K562 (cell line): ENCODE data around the gene ZNF74. TPM values are rescaled to one million over a fixed set of nuclear protein-coding genes. Genes with fewer than 3 reads are reported as not detected.

ENCODE experiments used
- ATAC-seq: fragments of 200-7000 bp; cut with Tn5 transposase; 3 replicates; pipeline ENCODE4 v1.9.1; 2020; ENCODE audit warnings: moderate library complexity
- BruUV-seq: library from RNA; stranded (reverse); fragments of 400-500 nt; replicated peaks from 2 replicates; lab custom pipeline; 2021; lab: Mats Ljungman, UMichigan
- CTCF ChIA-PET: fragments of 300-600 bp; formaldehyde crosslinking; extraction: SDS; loops from one replicate; lab custom pipeline; 2021; ENCODE audit warnings: low intra/inter-chr PET ratio; lab: Yijun Ruan, JAX
- POLR2A ChIA-PET: fragments of 300-600, 350-650 bp; sonication (Branson Sonifier 250); formaldehyde crosslinking; extraction: SDS; loops from one replicate; lab custom pipeline; 2021; ENCODE audit warnings: antibody characterized with exemption, inconsistent platforms; lab: Yijun Ruan, JAX
- DNase-seq, 4 experiments: peaks; one replicate each; pipeline versions ENCODE4 v3.0.0 to v3.0.0-alpha.2; 2011 to 2018; ENCODE audit warnings: low spot score in 3 of 4, mixed read lengths in 3 of 4; ENCODE audit errors: extremely low read depth in 1 of 4
- FAIRE-seq: peaks from 2 replicates; lab custom pipeline; 2011; peaks lifted over from hg19 to GRCh38; lab: Jason Lieb, UNC
- H2AFZ ChIP-seq: 2 replicates; pipeline ENCODE4 v1.6.0; 2011; ENCODE audit warnings: low read depth, low read length, control low read depth, inconsistent platforms
- H3K27ac ChIP-seq: fragments of 200-600 bp; 3 replicates; pipeline ENCODE4 v1.8.0; 2011; ENCODE audit warnings: low read depth, mild to moderate bottlenecking, control low read depth, inconsistent platforms, low read length, moderate library complexity, mixed read lengths; ENCODE audit errors: extremely low read depth
- H3K27me3 ChIP-seq, 2 experiments: fragments of 300-600 bp in 1 of 2; 2 replicates in 1 of 2; 3 replicates in 1 of 2; pipeline versions ENCODE4 v1.6.0 to v1.8.0; 2011; ENCODE audit warnings: inconsistent platforms in 2 of 2, low read length in 2 of 2, mild to moderate bottlenecking in 1 of 2, mixed read lengths in 1 of 2, moderate library complexity in 1 of 2; ENCODE audit not compliant: control insufficient read depth in 2 of 2, insufficient read depth in 2 of 2
- H3K36me3 ChIP-seq: fragments of 300-600 bp; 3 replicates; pipeline ENCODE4 v1.8.0; 2011; ENCODE audit warnings: mild to moderate bottlenecking, low read length, inconsistent platforms; ENCODE audit not compliant: control insufficient read depth, insufficient read depth
- H3K4me1 ChIP-seq, 2 experiments: fragments of 200-600 bp in 1 of 2; replicated peaks in 1 of 2; 2 replicates in 1 of 2; 3 replicates in 1 of 2; pipeline versions ENCODE4 v1.5.1 to v1.8.0; 2011; ENCODE audit warnings: inconsistent platforms in 2 of 2, low read length in 2 of 2, mild to moderate bottlenecking in 1 of 2, mixed read lengths in 1 of 2, moderate library complexity in 1 of 2; ENCODE audit not compliant: control insufficient read depth in 2 of 2, insufficient read depth in 2 of 2
- H3K4me2 ChIP-seq: 2 replicates; pipeline ENCODE4 v1.6.1; 2011; ENCODE audit warnings: low read length, control low read depth, inconsistent platforms, mixed read lengths; ENCODE audit not compliant: insufficient read depth
- H3K4me3 ChIP-seq: fragments of 200-600 bp; sonication (generic), shearing (Covaris generic); 2 replicates; pipeline ENCODE4 v1.5.1; 2016; ENCODE audit warnings: control low read depth, inconsistent platforms
- H3K79me2 ChIP-seq: fragments of 200-600 bp; 3 replicates; pipeline ENCODE4 v1.8.0; 2011; ENCODE audit warnings: low read length, inconsistent platforms; ENCODE audit not compliant: control insufficient read depth, insufficient read depth
- H3K9ac ChIP-seq, 2 experiments: 2 replicates each; pipeline versions ENCODE4 v1.6.0 to v1.6.1; 2011; ENCODE audit warnings: low read depth in 2 of 2, low read length in 2 of 2, control low read depth in 1 of 2, inconsistent platforms in 1 of 2, mild to moderate bottlenecking in 1 of 2, mixed read lengths in 1 of 2; ENCODE audit not compliant: insufficient read depth in 1 of 2
- H3K9me1 ChIP-seq: one replicate; pipeline ENCODE4 v1.6.0; 2011; ENCODE audit warnings: inconsistent platforms, mild to moderate bottlenecking, low read length, moderate library complexity; ENCODE audit not compliant: control insufficient read depth, insufficient read depth
- H3K9me3 ChIP-seq: replicated peaks from 2 replicates; pipeline ENCODE4 v1.5.1; 2011; ENCODE audit warnings: low read depth, low read length, inconsistent platforms; ENCODE audit not compliant: control insufficient read depth, insufficient read depth
- H4K20me1 ChIP-seq: replicated peaks from 2 replicates; pipeline ENCODE4 v1.6.1; 2011; ENCODE audit warnings: low read length, inconsistent platforms, mixed read lengths; ENCODE audit not compliant: control insufficient read depth, insufficient read depth
- ATF2 ChIP-seq: sonication (generic); formaldehyde crosslinking; IDR thresholded peaks from 2 replicates; pipeline ENCODE4 v1.8.1; 2022; ENCODE audit warnings: missing genetic modification reagents
- ELF2 ChIP-seq: fragments of 250-450 bp; sonication (Bioruptor Pico); IDR thresholded peaks from 2 replicates; pipeline ENCODE4 v1.5.0; 2021; ENCODE audit warnings: mild to moderate bottlenecking
- ESRRA ChIP-seq: fragments of 450-650 bp; IDR thresholded peaks from 2 replicates; pipeline ENCODE4 v1.6.1; 2014; ENCODE audit warnings: low read depth, mild to moderate bottlenecking, moderate library complexity, borderline replicate concordance
- ETS1 ChIP-seq: conservative IDR thresholded peaks from 2 replicates; pipeline ENCODE4 v1.6.1; 2011; ENCODE audit warnings: low read depth, mild to moderate bottlenecking, low read length; ENCODE audit not compliant: control insufficient read depth
- FIP1L1 ChIP-seq: fragments of 200-400 bp; formaldehyde crosslinking; IDR thresholded peaks from 2 replicates; pipeline ENCODE4 v1.6.1; 2018; ENCODE audit warnings: mild to moderate bottlenecking, low read depth, low read length; ENCODE audit not compliant: poor library complexity, severe bottlenecking
- HMBOX1 ChIP-seq: sonication (generic); IDR thresholded peaks from 2 replicates; pipeline ENCODE4 v1.6.1; 2016
- MEF2D ChIP-seq: conservative IDR thresholded peaks from 2 replicates; pipeline ENCODE4 v1.6.1; 2016; ENCODE audit warnings: low read depth, missing genetic modification characterization, missing compliant biosample characterization
- PHF8 ChIP-seq: fragments of 200-600 bp; sonication (generic); IDR thresholded peaks from 2 replicates; pipeline ENCODE4 v1.6.1; 2012; ENCODE audit warnings: mixed run types, mild to moderate bottlenecking, inconsistent platforms, low read length, moderate library complexity, borderline replicate concordance
- RAD21 ChIP-seq, 2 experiments: fragments of 250-450 bp in 1 of 2; fragments of 450-650 bp in 1 of 2; sonication (Bioruptor Pico) in 1 of 2; formaldehyde crosslinking in 1 of 2; IDR thresholded peaks in 1 of 2; conservative IDR thresholded peaks in 1 of 2; 2 replicates each; pipeline versions ENCODE4 v1.4.0 to v1.8.0; 2020 to 2022; ENCODE audit warnings: mild to moderate bottlenecking in 2 of 2, moderate library complexity in 1 of 2
- RHOXF2B ChIP-seq: fragments of 250-450 bp; sonication (Bioruptor Pico); conservative IDR thresholded peaks from 2 replicates; pipeline ENCODE4 v1.5.1; 2021
- SLC30A9 ChIP-seq: fragments of 250-450 bp; sonication (Bioruptor Pico); IDR thresholded peaks from 2 replicates; pipeline ENCODE4 v1.8.0; 2022; ENCODE audit warnings: mild to moderate bottlenecking, moderate library complexity
- SP2 ChIP-seq: IDR thresholded peaks from 2 replicates; pipeline ENCODE4 v1.6.1; 2011; ENCODE audit warnings: mild to moderate bottlenecking, low read depth, low read length, moderate library complexity; ENCODE audit not compliant: poor library complexity, severe bottlenecking; ENCODE audit errors: extremely low read depth
- ZBTB7A ChIP-seq: IDR thresholded peaks from 2 replicates; pipeline ENCODE4 v1.6.1; 2011; ENCODE audit warnings: low read depth, mild to moderate bottlenecking, low read length, moderate library complexity, borderline replicate concordance; ENCODE audit not compliant: control insufficient read depth
- ZFP30 ChIP-seq: fragments of 250-450 bp; sonication (Bioruptor Pico); IDR thresholded peaks from 2 replicates; pipeline ENCODE4 v1.8.0; 2022; ENCODE audit warnings: moderate library complexity, mild to moderate bottlenecking, inconsistent platforms, borderline replicate concordance
- ZNF263 ChIP-seq: sonication (generic); formaldehyde crosslinking; IDR thresholded peaks from 2 replicates; pipeline ENCODE4 v1.8.0; 2022; ENCODE audit warnings: mild to moderate bottlenecking, missing genetic modification reagents, borderline replicate concordance
- ZNF347 ChIP-seq: fragments of 450-650 bp; formaldehyde crosslinking; IDR thresholded peaks from 2 replicates; pipeline ENCODE4 v1.4.0; 2020; ENCODE audit warnings: low read depth, mild to moderate bottlenecking, moderate library complexity
- ZNF695 ChIP-seq: fragments of 450-650 bp; formaldehyde crosslinking; IDR thresholded peaks from 2 replicates; pipeline ENCODE4 v1.4.0; 2020; ENCODE audit warnings: mild to moderate bottlenecking, moderate library complexity
- WGBS: fragments of 100-300 bp; shearing (Covaris generic); methylation state at CpG from one replicate; pipeline ENCODE4 v1.1.6; 2016; ENCODE audit warnings: low coverage, mixed read lengths; ENCODE audit not compliant: insufficient coverage; ENCODE audit errors: missing lambda C conversion rate; 5-methylcytosine and 5-hydroxymethylcytosine counted together
- in situ Hi-C: fragments of 300-500 bp; cut with MboI; formaldehyde crosslinking; loops from 4 replicates; pipeline ENCODE4 v1.15.0; 2018; ENCODE audit warnings: inconsistent platforms, mixed read lengths
- intact Hi-C: fragments of 100-400 bp; cut with micrococcal nuclease; formaldehyde crosslinking; loops from 2 replicates; pipeline ENCODE4 v1.14.2; 2022
- polyA plus RNA-seq, 8 experiments: library from polyadenylated mRNA; depleted of rRNA in 4 of 8; stranded (reverse) in 5 of 8; unstranded in 3 of 8; fragments of >200 nt; fragmentation: Nextera tagmentation in 2 of 8; fragmentation: Illumina TruSeq in 1 of 8; extraction: Ambion mirVana in 2 of 8; extraction: Trizol in 1 of 8; gene quantifications; 2 replicates each; pipeline versions ENCODE4 v1.2.1 to v1.2.3, GENCODE V29; 2011 to 2014; ENCODE audit warnings: inconsistent platforms in 1 of 8, missing spikeins in 1 of 8
- total RNA-seq, 7 experiments: library from RNA; depleted of rRNA in 6 of 7; stranded (reverse); fragments of >200 nt in 6 of 7; fragmentation: Illumina TruSeq in 2 of 7; extraction: Trizol in 2 of 7; gene quantifications; 2 replicates each; pipeline versions ENCODE4 v1.2.1 to v1.2.3, GENCODE V29; 2011 to 2021; ENCODE audit warnings: low replicate concordance in 1 of 7

Gene ZNF74
- total and polyA plus RNA-seq, 9 of the 15 experiments (the other 6 are each of a cell fraction or from before 2014, with no cell fraction given), result 2.4 to 53.5 (median 31.5) TPM

GRCh38 chr22:20436307-20436767 lies 42.4 kb downstream of the ZNF74 start:
- CTCF ChIA-PET, result no interaction called here
- Histone ChIP-seq H3K9me3 (no peaks in the 10 kb centered on the region), H3K79me2 (no peaks in the 10 kb centered on the region), H3K4me3 (no peak overlapping the region), H4K20me1 (peaks cover 61% of the 10 kb centered on the region), H3K27ac (no peak overlapping the region), H3K27me3 (peaks cover 46 to 91% of the 10 kb centered on the region in 2 experiments), H3K9ac (peak overlapping the region in 1 of 2 experiments; percentile 16; a peak in 1 of 4 replicates), H3K9me1 (peaks cover 4% of the 10 kb centered on the region), H3K36me3 (no peaks in the 10 kb centered on the region), H3K4me1 (peaks cover 0 to 40% of the 10 kb centered on the region in 2 experiments; a peak in 2 of 5 replicates), H2AFZ (no peak overlapping the region), H3K4me2 (no peak overlapping the region)
- POLR2A ChIA-PET, result interaction anchor here (0.8 to 6.6 kb wide), 3 partner anchors 9 to 71 kb away, joined by 3 to 46 read pairs (median 4); partner anchors contain the start of gene MED15
- WGBS, result 21% methylated on average over 56 of the region's 56 CpGs
- intact Hi-C loops (no loop called here), in situ Hi-C loops (no loop called here)
- FAIRE-seq (no peak), DNase-seq (peak in 3 of 4 experiments; percentile 30 to 96 (median 95)), ATAC-seq (peak; percentile 9; the same call in 1 of the 3 replicates)
- BruUV-seq, result no TSS peak
- no peak for TF ChIP-seq HMBOX1
- TF ChIP-seq ZNF347 (CRISPR knock-in tag), result no peak
- TF ChIP-seq SP2, result no peak
- TF ChIP-seq ATF2 (CRISPR knock-in tag), result 0 out of 2 replicates have a peak, but pooled peaks have one; percentile 42
- no peak for TF ChIP-seq MEF2D (tag)
- TF ChIP-seq ZNF263 (CRISPR knock-in tag), result no peak
- TF ChIP-seq ZNF695 (CRISPR knock-in tag), result no peak
- TF ChIP-seq RAD21 (CRISPR knock-in tag; conservative IDR thresholded peaks at IDR 0.05 in 1 of 2, IDR thresholded peaks at IDR 0.05 in 1 of 2), result no peak
- peak; percentile 44; the same call in 1 of the 2 replicates for TF ChIP-seq ZBTB7A
- no peak for TF ChIP-seq SLC30A9 (CRISPR knock-in tag)
- TF ChIP-seq FIP1L1, result no peak
- TF ChIP-seq ZFP30 (CRISPR knock-in tag), result no peak
- TF ChIP-seq ESRRA, result no peak; the same call in 1 of the 2 replicates
- 0 out of 2 replicates have a peak, but pooled peaks have one; percentile 30 for TF ChIP-seq ETS1
- TF ChIP-seq ELF2 (CRISPR knock-in tag), result no peak
- 0 out of 2 replicates have a peak, but pooled peaks have one; percentile 3 for TF ChIP-seq PHF8
- no peak for TF ChIP-seq RHOXF2B (CRISPR knock-in tag)
